Activated T-cell treated with anti-CD3 and anti-CD28 coated beads, Interleukin-2, amount 50 U/mL, for 4 hours (primary cell): ENCODE results near the gene DLG1. TPM values are rescaled to one million over a fixed set of nuclear protein-coding genes. Genes with fewer than 3 reads are reported as not detected.
A peak's percentile ranks its signal among the peaks of the same experiment; 100 is the strongest.

ENCODE experiments used
- ATAC-seq, 2 donors: fragments of 200-7000 bp; cut with Tn5 transposase; one replicate each; pipeline ENCODE4 v1.10.0; 2021
- DNase-seq: peaks from one replicate; pipeline ENCODE4 v3.0.0-alpha.2; 2020
- H3K27me3 Mint-ChIP-seq: one replicate; pipeline ENCODE4 v1.8.0; 2021; ENCODE audit warnings: low read depth, mixed read lengths
- H3K36me3 Mint-ChIP-seq: one replicate; pipeline ENCODE4 v1.8.0; 2022; ENCODE audit warnings: mixed read lengths; ENCODE audit not compliant: insufficient read depth
- H3K4me1 Mint-ChIP-seq: one replicate; pipeline ENCODE4 v1.8.0; 2021; ENCODE audit warnings: low read depth, mixed read lengths
- H3K4me3 Mint-ChIP-seq: one replicate; pipeline ENCODE4 v1.8.0; 2021; ENCODE audit warnings: mild to moderate bottlenecking, moderate library complexity, mixed read lengths
- H3K9me3 Mint-ChIP-seq: one replicate; pipeline ENCODE4 v1.8.0; 2021; ENCODE audit warnings: mixed read lengths
- total RNA-seq, 3 donors: library from RNA; stranded (reverse); gene quantifications; one replicate each; pipeline ENCODE4 v1.2.1, GENCODE V29; 2021

The DLG1 gene
- total RNA-seq, 3 donors from 2014 or later = 42.3 to 44.3 (median 44.3) TPM

DNA sequence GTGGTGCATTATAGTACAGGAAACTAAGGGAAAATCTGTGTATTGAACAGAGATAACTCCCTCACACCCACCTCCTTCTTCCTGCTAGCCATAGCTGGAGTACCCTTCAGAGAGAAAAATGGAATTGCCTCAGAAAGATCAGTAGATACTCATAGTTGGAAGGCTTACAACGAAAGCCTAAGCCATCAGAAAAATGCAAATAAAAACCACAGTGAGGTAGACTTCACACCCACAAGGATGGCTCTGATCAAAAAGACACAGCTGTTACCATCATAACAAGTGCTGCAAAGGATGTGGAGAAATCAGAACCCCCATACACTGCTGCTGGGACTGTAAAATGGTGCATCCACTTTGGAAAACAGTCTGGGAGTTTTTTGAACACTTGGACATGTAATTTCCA is 7.4 kb upstream of the DLG1 start:
- Mint-ChIP-seq H3K4me1 (peaks cover 16% of the 10 kb centered on the region), H3K27me3 (peaks cover 8% of the 10 kb centered on the region), H3K36me3 (no peaks in the 10 kb centered on the region), H3K9me3 (no peaks in the 10 kb centered on the region), H3K4me3 (no peak overlapping the region)
- ATAC-seq (peak; percentile 91 to 92), DNase-seq (no peak)

DNA sequence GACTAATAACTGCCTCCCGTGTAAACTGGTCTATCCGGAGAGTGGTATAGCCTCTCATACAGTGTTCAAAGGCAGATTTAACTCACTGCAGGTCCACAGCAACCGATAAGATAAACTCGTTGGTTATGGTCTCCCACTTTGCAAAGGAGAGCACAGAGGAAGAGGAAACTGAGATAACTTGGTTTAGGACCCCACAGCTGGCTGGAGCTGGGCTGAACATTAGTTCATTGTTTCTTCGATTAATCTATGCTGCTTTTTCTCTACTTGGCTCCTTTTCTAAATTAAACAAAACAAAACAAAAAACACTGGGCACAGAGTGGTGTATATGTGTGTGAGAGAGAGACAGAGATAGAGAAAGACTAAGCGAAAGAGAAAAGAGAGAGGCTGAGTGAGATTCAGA is 5.0 kb upstream of the DLG1 start:
- Mint-ChIP-seq H3K4me1 (peaks cover 12% of the 10 kb centered on the region), H3K4me3 (no peak overlapping the region), H3K27me3 (peaks cover 16% of the 10 kb centered on the region), H3K9me3 (no peaks in the 10 kb centered on the region), H3K36me3 (no peaks in the 10 kb centered on the region)
- no peak for DNase-seq
- ATAC-seq = no peak

DNA sequence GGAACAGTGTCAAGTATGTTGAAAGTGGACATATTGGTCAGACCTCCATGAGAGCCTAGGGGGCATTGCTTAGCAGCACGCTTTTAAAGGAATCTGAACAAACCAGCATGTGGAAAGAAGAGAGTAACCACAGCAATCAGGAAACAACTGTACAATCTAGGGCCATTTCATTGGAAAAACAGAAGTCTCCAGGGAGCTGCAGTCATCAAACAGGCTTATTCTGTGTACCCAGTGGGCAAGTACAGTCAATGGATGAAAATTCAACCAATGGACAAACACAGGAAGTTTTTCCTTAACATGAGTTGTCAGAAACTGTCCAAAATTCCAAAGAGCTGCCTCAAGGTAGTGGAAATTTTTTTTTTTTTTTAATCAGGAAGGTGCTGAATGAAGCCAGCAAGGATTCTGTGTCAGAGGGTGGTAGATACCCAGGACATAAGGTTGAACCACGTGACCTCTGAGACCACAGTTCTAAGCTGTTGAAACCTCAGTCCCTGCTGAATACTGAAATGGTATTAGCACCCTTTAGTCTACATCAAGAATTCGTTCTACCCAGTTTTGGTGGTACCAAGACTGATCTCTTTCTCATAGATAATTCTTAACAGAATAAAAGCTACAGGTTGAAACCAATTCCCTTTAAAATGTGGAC is 4.4 kb upstream of the DLG1 start:
- H3K4me1 Mint-ChIP-seq = peaks cover 12% of the 10 kb centered on the region
- H3K27me3 Mint-ChIP-seq = peaks cover 16% of the 10 kb centered on the region
- H3K9me3 Mint-ChIP-seq = no peaks in the 10 kb centered on the region
- no peak overlapping the region for H3K4me3 Mint-ChIP-seq
- no peaks in the 10 kb centered on the region for H3K36me3 Mint-ChIP-seq
- ATAC-seq (no peak), DNase-seq (no peak)

DNA sequence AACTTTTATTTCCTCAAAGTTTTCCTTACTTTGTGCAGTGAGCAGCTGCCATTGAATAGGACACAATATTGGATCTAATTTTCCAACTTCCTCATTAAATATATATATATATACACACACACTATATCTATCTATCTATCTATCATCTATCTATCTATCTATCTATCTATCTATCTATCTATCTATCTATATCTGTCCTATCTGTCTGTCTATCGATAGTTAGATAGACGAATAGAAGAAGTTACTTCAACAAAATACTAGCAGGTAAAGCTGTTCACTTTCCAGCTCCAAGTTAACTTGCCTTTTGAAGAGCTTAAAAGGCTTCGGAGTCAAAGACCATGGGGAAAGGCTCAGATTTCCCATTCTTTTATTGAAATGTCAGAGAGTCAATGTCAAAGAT is 3.6 kb upstream of the DLG1 start:
- DNase-seq (no peak), ATAC-seq (no peak)
- H3K4me1 Mint-ChIP-seq = peaks cover 14% of the 10 kb centered on the region
- no peaks in the 10 kb centered on the region for H3K36me3 Mint-ChIP-seq
- no peak overlapping the region for H3K4me3 Mint-ChIP-seq
- H3K27me3 Mint-ChIP-seq = peaks cover 16% of the 10 kb centered on the region
- H3K9me3 Mint-ChIP-seq = no peaks in the 10 kb centered on the region

DNA sequence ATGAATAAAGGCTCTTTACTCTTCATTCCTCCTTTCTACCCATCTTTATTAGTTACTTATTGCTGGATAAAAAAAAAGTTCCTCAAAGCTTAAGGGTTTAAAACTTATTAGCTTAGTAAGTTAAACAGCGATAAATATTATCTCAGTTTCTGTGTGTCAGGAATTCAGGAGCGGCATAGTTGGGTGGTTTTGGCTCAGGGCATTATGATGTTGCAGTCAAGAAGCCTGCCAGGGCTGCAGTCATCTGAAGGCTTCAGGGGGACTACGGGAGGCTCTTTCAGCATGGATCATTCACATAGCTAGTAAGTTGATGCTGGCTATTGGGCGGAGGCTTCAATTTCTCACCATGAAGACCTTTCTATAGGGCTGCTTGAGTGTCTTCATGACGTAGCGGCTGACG is 1.9 kb upstream of the DLG1 start:
- ATAC-seq = no peak
- no peak for DNase-seq
- no peak overlapping the region for H3K4me3 Mint-ChIP-seq
- peaks cover 17% of the 10 kb centered on the region for H3K4me1 Mint-ChIP-seq
- no peaks in the 10 kb centered on the region for H3K9me3 Mint-ChIP-seq
- peaks cover 16% of the 10 kb centered on the region for H3K27me3 Mint-ChIP-seq
- H3K36me3 Mint-ChIP-seq = peaks cover 3% of the 10 kb centered on the region

DNA sequence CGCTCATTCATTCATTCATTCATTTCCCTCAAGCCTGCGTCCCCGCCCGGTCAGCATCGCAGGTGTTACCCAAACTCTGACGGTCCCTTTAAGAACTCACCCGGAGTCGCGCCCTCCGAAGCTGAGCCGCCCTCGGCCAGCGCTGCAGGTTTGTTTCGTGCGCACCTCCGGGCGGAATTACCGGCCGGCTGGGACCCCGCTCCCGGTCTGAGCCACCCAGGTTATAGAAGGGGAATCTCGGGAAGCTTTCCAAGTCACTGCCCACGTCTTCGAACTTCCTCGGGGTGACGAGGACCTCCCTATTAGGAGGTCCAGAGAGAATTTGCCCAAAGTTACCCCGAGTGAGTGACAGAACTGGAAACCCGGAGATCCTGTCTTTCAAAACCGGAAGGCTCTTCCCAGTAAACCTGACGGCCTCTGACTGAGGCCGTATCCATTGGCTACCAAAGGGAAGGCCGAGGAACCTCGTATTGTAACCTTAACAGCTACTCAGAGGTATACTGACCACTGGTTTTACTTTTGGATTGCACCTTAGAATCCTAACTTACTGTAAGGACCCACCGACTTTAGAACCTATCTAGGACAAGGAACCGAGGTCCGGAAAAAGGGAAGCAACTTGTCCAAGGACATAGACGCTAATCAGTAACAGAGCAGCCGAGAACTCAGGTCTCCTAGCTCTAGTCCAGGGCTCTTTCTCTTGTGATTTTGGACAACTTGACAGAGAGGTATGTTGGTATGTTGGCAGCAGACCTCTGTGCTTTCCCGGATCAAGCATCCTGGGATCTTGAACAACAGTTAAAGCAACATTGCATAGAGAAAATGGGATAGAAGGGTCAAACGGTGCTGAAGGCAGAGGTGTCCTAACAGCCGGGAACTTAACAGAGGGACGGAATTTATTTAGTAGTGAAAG is 788 bp upstream of the DLG1 start:
- DNase-seq (no peak), ATAC-seq (peak in 1 of 2 donors; percentile 13)
- no peaks in the 10 kb centered on the region for H3K9me3 Mint-ChIP-seq
- peaks cover 19% of the 10 kb centered on the region for H3K4me1 Mint-ChIP-seq
- H3K36me3 Mint-ChIP-seq = peaks cover 3% of the 10 kb centered on the region
- H3K4me3 Mint-ChIP-seq = peak overlapping the region; percentile 97
- H3K27me3 Mint-ChIP-seq = peaks cover 16% of the 10 kb centered on the region

DNA sequence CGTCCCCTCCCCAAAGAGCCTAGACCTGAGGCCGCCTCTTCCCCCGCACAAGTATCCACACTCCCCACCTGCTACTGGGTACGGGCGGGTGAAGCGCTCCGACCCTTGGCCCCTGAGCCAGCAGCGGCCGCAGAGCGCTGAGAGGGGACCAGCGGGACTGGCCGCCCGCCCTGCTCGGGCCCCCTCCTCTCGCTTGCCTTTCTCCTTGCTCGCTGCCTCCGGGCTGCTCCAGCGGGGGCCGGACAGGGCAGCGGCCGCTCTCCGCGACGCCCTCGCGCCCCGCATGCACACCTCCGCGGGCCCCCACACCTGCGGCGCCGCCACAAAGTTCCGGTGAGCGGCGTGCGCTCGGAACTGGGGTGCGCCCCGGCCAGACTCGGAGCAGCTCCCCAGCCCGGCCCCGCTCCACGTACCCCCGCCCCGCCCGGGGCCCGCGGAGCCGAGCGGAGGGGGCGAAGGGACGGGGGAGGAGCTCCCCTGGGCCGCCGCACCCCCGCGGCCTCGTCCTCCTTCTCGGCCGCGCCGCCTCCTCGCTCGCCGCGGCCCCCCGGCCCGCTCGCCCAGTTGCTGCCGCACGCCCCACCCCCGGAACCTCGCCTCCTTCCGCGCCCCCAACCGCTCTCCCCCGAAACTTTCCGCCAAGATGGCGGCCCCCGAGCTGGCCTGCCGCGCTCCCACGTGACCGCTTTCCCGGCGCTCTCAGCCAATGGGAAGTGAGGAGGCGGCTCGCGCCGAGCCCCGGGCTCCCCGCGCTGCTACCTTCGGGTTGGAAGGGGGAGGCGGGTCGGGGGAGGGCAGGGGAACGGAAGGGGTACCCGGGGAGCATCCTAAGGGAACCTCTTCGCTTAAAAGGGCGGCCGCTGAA is 704 bp downstream of the DLG1 start:
- Mint-ChIP-seq H3K9me3 (no peaks in the 10 kb centered on the region), H3K36me3 (peaks cover 3% of the 10 kb centered on the region), H3K4me1 (peaks cover 29% of the 10 kb centered on the region), H3K4me3 (peak overlapping the region; percentile 97), H3K27me3 (peaks cover 16% of the 10 kb centered on the region)
- peak; percentile 88 to 90 for ATAC-seq
- peak; percentile 86 for DNase-seq

DNA sequence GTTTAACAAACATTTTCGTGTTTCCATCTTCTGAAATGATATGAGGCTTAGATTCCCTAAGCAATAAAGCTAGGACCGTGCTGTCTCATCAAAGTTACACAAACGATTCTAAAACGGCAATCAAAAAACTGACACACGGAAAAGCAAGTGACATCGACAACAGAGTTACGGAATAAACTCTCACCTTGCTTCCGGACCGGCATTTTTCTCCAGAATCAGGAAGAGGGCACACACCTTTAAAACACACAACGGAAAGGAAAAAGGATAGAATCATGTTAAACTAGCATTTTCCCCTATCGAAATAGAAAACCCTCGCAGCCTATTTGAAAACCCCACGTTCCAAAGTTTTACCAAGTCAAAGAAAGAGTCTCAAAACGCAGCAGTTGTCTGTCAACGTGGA is 1.4 kb downstream of the DLG1 start:
- ATAC-seq (no peak), DNase-seq (no peak)
- Mint-ChIP-seq H3K4me3 (peak overlapping the region; percentile 97), H3K27me3 (peaks cover 13% of the 10 kb centered on the region), H3K4me1 (peaks cover 36% of the 10 kb centered on the region), H3K9me3 (no peaks in the 10 kb centered on the region), H3K36me3 (peaks cover 7% of the 10 kb centered on the region)

DNA sequence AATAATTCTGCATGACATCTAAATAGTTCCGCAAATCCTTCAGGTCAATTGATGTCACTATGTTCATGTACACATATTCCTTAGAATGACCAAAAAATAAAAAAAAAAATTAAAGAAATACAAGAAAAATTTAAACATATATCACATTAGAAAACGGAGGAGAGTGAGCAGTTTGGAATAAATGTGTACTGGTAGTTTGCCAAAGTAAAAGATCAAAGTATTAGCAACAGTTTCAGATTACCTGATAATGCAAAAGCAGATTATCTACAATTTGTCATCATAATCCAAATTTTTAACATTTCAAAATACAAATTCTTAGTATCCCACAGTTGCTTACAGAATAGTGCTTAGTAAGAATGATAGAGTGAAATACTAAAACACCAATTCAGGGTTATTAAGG is 1.9 kb downstream of the DLG1 start:
- Mint-ChIP-seq H3K9me3 (no peaks in the 10 kb centered on the region), H3K4me1 (peaks cover 41% of the 10 kb centered on the region), H3K27me3 (peaks cover 13% of the 10 kb centered on the region), H3K36me3 (peaks cover 11% of the 10 kb centered on the region), H3K4me3 (peak overlapping the region; percentile 97)
- no peak for ATAC-seq
- no peak for DNase-seq

DNA sequence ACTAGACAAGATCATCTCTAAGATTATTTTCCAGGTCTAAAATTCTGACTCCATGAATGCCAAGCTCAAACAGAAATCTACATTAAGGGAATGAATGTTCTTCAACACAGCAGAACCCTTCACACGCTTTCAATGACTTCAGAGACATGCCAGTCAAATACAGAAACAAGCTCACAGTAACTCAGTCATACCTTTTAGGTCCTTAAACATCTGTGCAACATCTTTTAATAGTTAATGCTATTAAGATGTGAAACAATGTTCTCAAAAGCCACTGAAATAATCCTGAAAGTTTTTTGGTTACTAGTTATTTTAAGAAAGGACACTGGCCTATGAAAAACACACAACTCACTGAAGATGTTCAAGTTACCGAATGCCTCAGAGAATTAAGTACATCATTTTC is 2.5 kb downstream of the DLG1 start:
- no peak for ATAC-seq
- peaks cover 47% of the 10 kb centered on the region for H3K4me1 Mint-ChIP-seq
- H3K36me3 Mint-ChIP-seq = peaks cover 18% of the 10 kb centered on the region
- DNase-seq = no peak
- peak overlapping the region; percentile 47 for H3K4me3 Mint-ChIP-seq
- H3K9me3 Mint-ChIP-seq = no peaks in the 10 kb centered on the region
- peaks cover 11% of the 10 kb centered on the region for H3K27me3 Mint-ChIP-seq

DNA sequence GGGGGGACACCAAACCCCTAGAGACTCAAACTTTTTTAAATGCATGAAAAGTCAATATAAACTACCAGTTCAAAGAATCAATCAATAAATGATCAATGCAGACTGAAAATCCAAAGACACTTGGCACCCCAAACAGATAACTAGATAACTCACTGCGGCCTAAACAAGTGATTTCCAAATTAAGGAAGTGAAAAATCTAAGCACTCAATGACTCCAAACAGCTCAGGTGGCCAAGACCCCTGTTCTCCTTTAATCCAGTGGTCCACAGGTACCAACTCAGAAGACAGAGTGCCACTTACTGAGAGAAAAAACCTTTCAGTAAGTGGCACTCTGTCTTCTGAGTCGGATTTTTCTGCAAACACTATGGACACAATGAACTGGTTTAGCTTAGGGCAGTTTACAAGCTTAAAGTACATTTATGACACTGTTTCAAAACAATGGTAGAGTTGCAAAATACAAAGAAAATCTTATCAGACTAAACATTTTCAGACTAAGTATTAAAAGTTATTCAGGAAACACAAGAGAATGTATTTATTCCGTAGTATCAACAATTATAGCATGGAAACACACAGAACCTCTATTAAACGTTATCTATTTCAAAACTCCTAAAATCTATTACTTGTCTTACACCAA is 4.7 kb downstream of the DLG1 start:
- H3K36me3 Mint-ChIP-seq = peaks cover 29% of the 10 kb centered on the region
- peaks cover 57% of the 10 kb centered on the region for H3K4me1 Mint-ChIP-seq
- no peak for ATAC-seq
- no peaks in the 10 kb centered on the region for H3K9me3 Mint-ChIP-seq
- no peaks in the 10 kb centered on the region for H3K27me3 Mint-ChIP-seq
- DNase-seq = no peak
- H3K4me3 Mint-ChIP-seq = no peak overlapping the region

DNA sequence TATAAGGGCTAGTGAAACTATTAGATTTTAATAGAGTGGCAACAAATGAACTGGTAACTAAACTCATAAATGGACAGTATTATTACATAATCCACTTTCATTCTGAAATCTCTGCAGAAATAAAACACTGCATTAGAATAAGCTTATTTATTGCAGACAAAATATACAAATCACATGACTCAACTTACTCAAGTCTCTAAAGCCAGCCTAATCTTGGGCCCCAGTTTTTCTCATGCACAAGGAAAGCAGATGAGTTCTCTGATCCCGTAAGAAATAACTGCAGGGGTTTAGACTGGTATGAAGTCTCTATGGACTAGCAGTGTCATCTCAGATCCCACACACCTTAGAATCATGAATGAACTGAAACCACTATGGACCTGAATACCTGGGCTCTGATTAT is 5.8 kb downstream of the DLG1 start:
- Mint-ChIP-seq H3K27me3 (no peaks in the 10 kb centered on the region), H3K4me1 (peaks cover 57% of the 10 kb centered on the region), H3K4me3 (no peak overlapping the region), H3K36me3 (peaks cover 30% of the 10 kb centered on the region), H3K9me3 (no peaks in the 10 kb centered on the region)
- no peak for DNase-seq
- ATAC-seq = no peak

DNA sequence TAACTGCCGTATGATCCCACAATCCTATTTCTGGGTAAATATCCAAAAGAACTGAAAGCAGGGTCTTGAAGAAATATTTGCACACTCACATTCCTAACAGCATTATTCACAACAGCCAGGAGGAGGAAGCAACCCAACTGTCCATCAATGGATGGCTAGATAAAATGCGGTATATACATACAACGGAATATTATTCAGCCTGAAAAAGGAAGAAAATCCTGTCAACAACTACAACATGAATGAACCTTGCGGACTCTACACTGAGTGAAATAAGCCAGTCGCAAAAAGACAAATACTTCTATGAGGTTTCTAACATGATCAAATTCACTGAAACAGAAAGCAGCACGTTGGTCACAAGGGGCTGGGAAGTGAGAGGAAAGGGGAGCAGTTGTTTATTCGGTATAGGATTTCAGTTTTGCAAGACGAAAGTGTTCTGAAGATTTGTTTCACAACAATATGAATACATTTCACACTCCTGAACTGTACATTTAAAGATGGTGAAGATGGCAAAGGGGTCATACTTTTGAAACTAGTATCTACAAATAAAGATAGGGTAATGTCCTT is 6.2 kb downstream of the DLG1 start:
- H3K9me3 Mint-ChIP-seq = no peaks in the 10 kb centered on the region
- no peak overlapping the region for H3K4me3 Mint-ChIP-seq
- peaks cover 30% of the 10 kb centered on the region for H3K36me3 Mint-ChIP-seq
- H3K4me1 Mint-ChIP-seq = peaks cover 57% of the 10 kb centered on the region
- no peak for DNase-seq
- no peaks in the 10 kb centered on the region for H3K27me3 Mint-ChIP-seq
- ATAC-seq = peak; percentile 42 to 64

DNA sequence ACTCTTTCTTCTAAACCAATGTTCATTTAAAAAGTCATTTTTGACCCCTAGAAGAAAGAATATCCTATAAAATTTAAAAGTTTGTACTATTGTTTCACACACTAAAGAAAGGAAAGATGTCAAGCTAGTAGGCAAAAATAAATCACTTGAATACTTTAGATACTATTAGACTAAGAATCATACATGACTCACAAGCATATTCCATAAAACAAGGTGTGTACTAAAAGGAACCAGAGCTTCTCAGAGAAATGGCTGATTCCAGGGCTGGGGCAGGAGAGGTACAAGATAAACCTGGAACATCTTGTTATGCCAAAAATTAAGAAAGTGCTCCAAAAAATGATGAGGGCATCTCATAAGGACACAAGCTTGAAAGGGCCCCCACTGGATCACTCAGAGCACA is 8.7 kb downstream of the DLG1 start:
- Mint-ChIP-seq H3K4me3 (no peak overlapping the region), H3K4me1 (peaks cover 47% of the 10 kb centered on the region), H3K36me3 (peaks cover 37% of the 10 kb centered on the region), H3K27me3 (no peaks in the 10 kb centered on the region), H3K9me3 (no peaks in the 10 kb centered on the region)
- no peak for DNase-seq
- ATAC-seq = no peak
